Nephron (organoid): ENCODE results near the gene TTC16.

Experiments used
- H3K27ac Mint-ChIP-seq, 3 experiments: 2 replicates each; pipeline ENCODE4 v1.8.0; 2020; ENCODE audit warnings: mixed read lengths in 3 of 3, mild to moderate bottlenecking in 2 of 3, moderate library complexity in 1 of 3
- H3K27me3 Mint-ChIP-seq: 2 replicates; pipeline ENCODE4 v1.8.0; 2021; ENCODE audit warnings: low read depth, mild to moderate bottlenecking, moderate library complexity, mixed read lengths
- H3K36me3 Mint-ChIP-seq: 2 replicates; pipeline ENCODE4 v1.8.0; 2020; ENCODE audit warnings: low read depth, mixed read lengths
- H3K4me1 Mint-ChIP-seq: 2 replicates; pipeline ENCODE4 v1.8.0; 2020; ENCODE audit warnings: mixed read lengths
- H3K4me3 Mint-ChIP-seq, 3 experiments: 2 replicates each; pipeline ENCODE4 v1.8.0; 2020; ENCODE audit warnings: mild to moderate bottlenecking in 3 of 3, mixed read lengths in 3 of 3, moderate library complexity in 2 of 3
- H3K9me3 Mint-ChIP-seq: 2 replicates; pipeline ENCODE4 v1.8.0; 2020; ENCODE audit warnings: mixed read lengths
- TF ChIP-seq, protein P1 (sequence below), 3 experiments: fragments of 200-600 bp; sonication (generic); IDR thresholded peaks; one replicate each; pipeline ENCODE4 v1.5.0; 2021; ENCODE audit warnings: antibody characterized with exemption in 3 of 3; ENCODE audit not compliant: unreplicated experiment in 3 of 3

TTC16 gene

DNA sequence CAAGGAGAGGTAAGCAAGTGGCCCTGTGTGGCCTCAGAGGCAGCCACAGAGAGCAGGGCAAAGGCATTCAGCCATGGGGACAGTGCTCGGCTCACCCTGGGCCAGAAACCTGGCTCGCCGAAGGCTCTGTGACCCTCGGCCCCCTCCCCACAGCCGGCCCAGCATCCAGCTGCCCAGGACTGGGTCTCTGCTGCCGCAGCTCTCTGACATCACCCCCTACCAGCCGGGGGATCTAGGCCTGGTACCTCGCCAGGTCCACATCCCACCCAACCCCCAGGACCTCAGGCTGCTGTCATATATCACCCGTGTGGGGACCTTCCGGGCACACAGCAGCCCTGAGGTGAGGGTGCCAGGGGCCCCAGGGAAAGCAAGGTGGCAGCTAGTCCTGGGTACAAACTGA is 3.0 kb upstream of the TTC16 start:
- Mint-ChIP-seq H3K27me3 (no peaks in the 10 kb centered on the region), H3K4me3 (peak overlapping the region; percentile 32 to 55 (median 42)), H3K36me3 (no peaks in the 10 kb centered on the region), H3K4me1 (peaks cover 20% of the 10 kb centered on the region), H3K9me3 (no peaks in the 10 kb centered on the region), H3K27ac (no peak overlapping the region)
- TF ChIP-seq, protein P1, sequence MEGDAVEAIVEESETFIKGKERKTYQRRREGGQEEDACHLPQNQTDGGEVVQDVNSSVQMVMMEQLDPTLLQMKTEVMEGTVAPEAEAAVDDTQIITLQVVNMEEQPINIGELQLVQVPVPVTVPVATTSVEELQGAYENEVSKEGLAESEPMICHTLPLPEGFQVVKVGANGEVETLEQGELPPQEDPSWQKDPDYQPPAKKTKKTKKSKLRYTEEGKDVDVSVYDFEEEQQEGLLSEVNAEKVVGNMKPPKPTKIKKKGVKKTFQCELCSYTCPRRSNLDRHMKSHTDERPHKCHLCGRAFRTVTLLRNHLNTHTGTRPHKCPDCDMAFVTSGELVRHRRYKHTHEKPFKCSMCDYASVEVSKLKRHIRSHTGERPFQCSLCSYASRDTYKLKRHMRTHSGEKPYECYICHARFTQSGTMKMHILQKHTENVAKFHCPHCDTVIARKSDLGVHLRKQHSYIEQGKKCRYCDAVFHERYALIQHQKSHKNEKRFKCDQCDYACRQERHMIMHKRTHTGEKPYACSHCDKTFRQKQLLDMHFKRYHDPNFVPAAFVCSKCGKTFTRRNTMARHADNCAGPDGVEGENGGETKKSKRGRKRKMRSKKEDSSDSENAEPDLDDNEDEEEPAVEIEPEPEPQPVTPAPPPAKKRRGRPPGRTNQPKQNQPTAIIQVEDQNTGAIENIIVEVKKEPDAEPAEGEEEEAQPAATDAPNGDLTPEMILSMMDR (IDR thresholded peaks at IDR 0.05; ENCODE audit: unreplicated experiment in 3 of 3) = no peak

DNA sequence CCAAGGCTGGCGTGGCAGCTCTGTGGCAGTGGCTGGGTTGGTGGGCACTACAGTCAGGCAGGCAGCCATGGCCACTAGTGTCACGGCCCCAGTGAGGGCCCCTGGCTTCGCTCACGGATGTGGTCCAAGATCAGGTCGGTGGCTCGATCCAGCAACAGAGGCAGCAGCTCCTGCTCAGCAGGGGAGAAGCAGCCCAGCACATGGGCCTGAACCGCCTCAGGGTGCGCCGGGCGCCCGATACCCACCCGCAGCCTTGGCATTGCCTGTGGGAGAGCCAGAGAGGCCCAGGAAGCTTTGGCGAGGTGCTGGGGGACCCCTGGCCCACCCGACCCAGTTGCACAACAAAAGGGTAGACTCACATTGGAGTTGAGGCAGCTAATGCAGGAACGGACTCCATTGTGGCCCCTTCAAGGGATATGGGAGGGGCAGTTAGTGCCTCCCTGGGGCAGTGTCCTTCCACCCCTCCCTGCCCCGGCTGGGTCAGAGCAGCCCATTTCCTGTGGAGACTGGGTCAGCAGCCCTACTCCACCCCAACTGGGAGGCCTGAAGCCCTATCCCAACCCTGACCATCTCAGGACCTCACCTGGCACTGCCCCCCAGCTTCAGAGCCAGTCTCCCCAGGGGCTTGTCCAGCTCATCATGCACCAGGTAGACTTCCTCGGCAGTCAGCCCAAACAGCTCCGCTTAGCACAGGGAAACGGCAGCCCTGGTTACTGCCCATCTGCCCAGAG is 1.7 kb upstream of the TTC16 start:
- Mint-ChIP-seq H3K4me3 (peak overlapping the region; percentile 79 to 82 (median 79)), H3K9me3 (no peaks in the 10 kb centered on the region), H3K36me3 (no peaks in the 10 kb centered on the region), H3K27ac (no peak overlapping the region), H3K27me3 (no peaks in the 10 kb centered on the region), H3K4me1 (peaks cover 20% of the 10 kb centered on the region)
- TF ChIP-seq, protein P1 (IDR thresholded peaks at IDR 0.05; ENCODE audit: unreplicated experiment in 3 of 3) = no peak

DNA sequence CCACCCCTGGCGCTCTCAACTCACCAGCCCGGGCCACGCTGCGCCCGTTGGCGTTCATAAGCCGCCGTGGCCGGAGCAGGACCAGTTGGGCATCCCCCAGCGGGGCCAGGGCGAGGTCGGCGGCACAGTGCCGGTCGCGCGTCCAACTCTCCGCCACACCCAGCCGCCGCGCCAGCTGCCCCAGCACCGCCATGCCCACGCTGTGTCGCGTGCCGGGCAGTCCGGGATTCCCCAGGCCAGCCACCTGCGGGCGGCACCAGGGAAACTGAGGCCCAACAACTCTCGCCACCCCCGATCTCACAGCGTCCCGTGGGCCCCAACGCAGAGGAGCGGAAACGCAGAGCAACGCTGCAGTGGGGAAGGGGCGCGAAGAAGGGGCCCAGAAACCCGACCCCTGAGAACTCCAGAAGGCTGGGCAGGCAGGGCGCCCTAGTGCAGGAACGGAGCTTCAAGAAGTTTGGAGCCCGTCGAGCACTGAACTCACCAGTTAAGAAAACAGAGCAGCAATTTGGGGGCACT is 869 bp upstream of the TTC16 start:
- TF ChIP-seq, protein P1 (IDR thresholded peaks at IDR 0.05; ENCODE audit: unreplicated experiment in 3 of 3) = no peak
- Mint-ChIP-seq H3K4me1 (peaks cover 20% of the 10 kb centered on the region), H3K9me3 (no peaks in the 10 kb centered on the region), H3K4me3 (peak overlapping the region; percentile 91 to 93 (median 92)), H3K36me3 (no peaks in the 10 kb centered on the region), H3K27ac (peak overlapping the region in 1 of 3 experiments; percentile 87), H3K27me3 (no peaks in the 10 kb centered on the region)

DNA sequence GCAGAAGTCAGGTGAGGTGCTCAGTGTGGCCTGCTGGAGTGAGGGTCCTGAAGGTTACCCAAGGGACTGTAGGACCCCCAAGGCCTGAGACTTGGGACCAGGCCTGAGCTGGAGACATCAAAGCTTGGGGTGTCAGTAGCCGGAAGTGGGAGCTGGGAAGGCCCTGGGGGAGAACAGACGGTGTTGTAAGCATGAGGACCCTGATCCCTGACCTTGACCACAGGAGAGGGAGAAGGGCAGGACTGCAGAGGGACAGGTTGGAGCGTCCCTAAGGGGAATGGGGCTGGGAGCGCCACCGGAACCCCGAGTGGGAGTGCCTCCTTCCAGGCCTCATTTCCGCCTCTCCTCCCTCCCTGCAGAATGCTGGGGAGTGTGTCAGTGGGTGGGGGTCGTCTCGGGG is 533 bp downstream of the TTC16 start:
- H3K27me3 Mint-ChIP-seq = peaks cover 8% of the 10 kb centered on the region

DNA sequence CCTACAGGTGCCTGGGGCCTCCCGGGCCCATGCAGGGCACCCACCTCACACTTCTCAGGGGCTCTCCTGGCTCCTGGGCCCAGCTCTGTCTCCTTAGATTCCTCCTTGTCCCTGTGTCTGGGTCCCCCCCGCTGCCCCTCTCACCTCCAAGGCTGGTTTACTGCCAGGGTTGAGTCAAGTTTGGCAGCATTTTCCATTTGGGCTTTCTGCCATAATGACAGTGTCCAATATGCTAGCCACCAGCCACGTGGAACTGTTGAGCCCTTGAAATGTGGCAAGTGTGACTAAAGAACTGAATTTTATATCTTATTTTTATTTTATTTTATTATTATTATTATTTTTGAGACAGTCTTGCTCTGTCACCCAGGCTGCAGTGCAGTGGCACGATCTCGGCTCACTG is 1.9 kb downstream of the TTC16 start:
- Mint-ChIP-seq H3K27ac (peak overlapping the region in 1 of 3 experiments; percentile 31), H3K4me3 (peak overlapping the region; percentile 50 to 61 (median 56)), H3K36me3 (no peaks in the 10 kb centered on the region), H3K4me1 (peaks cover 6% of the 10 kb centered on the region), H3K27me3 (peaks cover 8% of the 10 kb centered on the region), H3K9me3 (no peaks in the 10 kb centered on the region)
- TF ChIP-seq, protein P1 (IDR thresholded peaks at IDR 0.05; ENCODE audit: unreplicated experiment in 3 of 3) = no peak

More for the DNA sequence above, 533 bp downstream of the TTC16 start:
- H3K27ac Mint-ChIP-seq = peak overlapping the region; percentile 87 to 92 (median 91)
- TF ChIP-seq, protein P1 (IDR thresholded peaks at IDR 0.05; ENCODE audit: unreplicated experiment in 3 of 3) = no peak
- H3K36me3 Mint-ChIP-seq = no peaks in the 10 kb centered on the region
- H3K9me3 Mint-ChIP-seq = no peaks in the 10 kb centered on the region
- peak overlapping the region; percentile 91 to 93 (median 92) for H3K4me3 Mint-ChIP-seq
- peaks cover 9% of the 10 kb centered on the region for H3K4me1 Mint-ChIP-seq
